Measurements from ENCODE around the gene ACYP2. TPM values are rescaled to one million over a fixed set of nuclear protein-coding genes. Genes with fewer than 3 reads are reported as not detected.
"Not testable (repeated sequence)": the region's sequence is repeated elsewhere in the genome, so short reads cannot be mapped to it uniquely, and the experiment has no call there.

The ACYP2 gene
- total RNA-seq, 3 donors from 2014 or later, result 4.3 to 5.1 (median 5.1) TPM

- Mint-ChIP-seq H3K9me3 (no peaks in the 10 kb centered on the region), H3K27me3 (ENCODE audit: low read depth) (no peaks in the 10 kb centered on the region), H3K4me1 (ENCODE audit: low read depth) (peaks cover 11% of the 10 kb centered on the region), H3K4me3 (no peak overlapping the region), H3K36me3 (ENCODE audit: insufficient read depth) (peaks cover 11% of the 10 kb centered on the region)
- DNase-seq, result no peak
- ATAC-seq, result no peak
Measured at GRCh38 chr2:54271843-54272627, 156.6 kb downstream of the ACYP2 start.

GRCh38 chr2:54274781-54275242 is 159.4 kb downstream of the ACYP2 start:
- no peak for ATAC-seq
- Mint-ChIP-seq H3K9me3 (no peaks in the 10 kb centered on the region), H3K4me1 (ENCODE audit: low read depth) (peaks cover 11% of the 10 kb centered on the region), H3K4me3 (no peak overlapping the region), H3K36me3 (ENCODE audit: insufficient read depth) (peaks cover 11% of the 10 kb centered on the region), H3K27me3 (ENCODE audit: low read depth) (no peaks in the 10 kb centered on the region)
- no peak for DNase-seq

- Mint-ChIP-seq H3K4me3 (no peak overlapping the region), H3K4me1 (ENCODE audit: low read depth) (peaks cover 11% of the 10 kb centered on the region), H3K36me3 (ENCODE audit: insufficient read depth) (peaks cover 11% of the 10 kb centered on the region), H3K27me3 (ENCODE audit: low read depth) (no peaks in the 10 kb centered on the region), H3K9me3 (no peaks in the 10 kb centered on the region)
- DNase-seq (no peak), ATAC-seq (no peak)
Measured at GRCh38 chr2:54275541-54275940, 160.1 kb downstream of the ACYP2 start.

- no peaks in the 10 kb centered on the region for H3K27me3 Mint-ChIP-seq (ENCODE audit: low read depth)
- DNase-seq (no peak), ATAC-seq (no peak)
- H3K4me3 Mint-ChIP-seq, result no peak overlapping the region
- peaks cover 5% of the 10 kb centered on the region for H3K4me1 Mint-ChIP-seq (ENCODE audit: low read depth)
- H3K9me3 Mint-ChIP-seq, result no peaks in the 10 kb centered on the region
- peaks cover under 1% of the 10 kb centered on the region for H3K36me3 Mint-ChIP-seq (ENCODE audit: insufficient read depth)
Measured at GRCh38 chr2:54279385-54279784, 164.0 kb downstream of the ACYP2 start.

DNA sequence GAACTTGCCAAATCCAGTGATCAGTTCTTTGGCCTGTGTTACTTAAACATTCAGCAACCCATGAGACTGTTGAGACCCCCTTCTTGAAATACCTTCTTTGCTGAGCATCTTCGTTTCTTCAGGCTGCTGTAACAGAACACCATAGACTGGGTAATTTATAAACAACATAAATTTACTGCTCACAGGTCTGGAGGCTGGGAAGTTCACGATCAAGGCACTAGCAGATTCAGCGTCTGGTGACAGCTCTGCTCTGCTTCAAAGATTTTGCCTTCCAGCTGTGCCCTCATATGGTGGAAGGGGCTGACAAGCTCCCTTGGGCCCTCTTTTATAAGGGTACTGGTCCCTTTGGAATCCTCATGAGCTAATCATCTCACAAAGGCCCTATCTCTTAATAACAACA is 169.4 kb downstream of the ACYP2 start:
- H3K4me1 Mint-ChIP-seq (ENCODE audit: low read depth), result peaks cover 5% of the 10 kb centered on the region
- ATAC-seq (no peak), DNase-seq (no peak)
- peaks cover 5% of the 10 kb centered on the region for H3K9me3 Mint-ChIP-seq
- peaks cover 15% of the 10 kb centered on the region for H3K36me3 Mint-ChIP-seq (ENCODE audit: insufficient read depth)
- H3K4me3 Mint-ChIP-seq, result no peak overlapping the region
- no peaks in the 10 kb centered on the region for H3K27me3 Mint-ChIP-seq (ENCODE audit: low read depth)

DNA sequence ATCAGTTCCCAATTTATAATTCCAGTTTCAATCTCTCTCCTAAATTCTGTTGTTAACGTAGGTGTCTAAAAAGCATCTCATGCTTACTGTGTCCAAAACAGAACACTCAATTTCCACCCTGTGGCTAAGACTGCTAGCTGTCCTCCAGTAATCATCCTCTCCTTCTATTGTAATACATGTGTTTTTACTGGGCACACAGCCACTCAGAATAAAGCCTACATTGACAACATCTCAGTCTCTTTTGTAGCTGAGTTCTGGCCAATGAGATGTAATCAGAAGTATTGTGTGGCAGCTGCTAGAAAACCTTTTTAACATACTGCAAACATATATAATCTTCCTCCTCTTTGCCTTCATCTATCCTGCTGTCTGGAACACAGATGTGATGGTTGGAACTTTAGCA is 170.0 kb downstream of the ACYP2 start:
- ATAC-seq (no peak), DNase-seq (no peak)
- peaks cover 5% of the 10 kb centered on the region for H3K4me1 Mint-ChIP-seq (ENCODE audit: low read depth)
- peaks cover 15% of the 10 kb centered on the region for H3K36me3 Mint-ChIP-seq (ENCODE audit: insufficient read depth)
- H3K27me3 Mint-ChIP-seq (ENCODE audit: low read depth), result no peaks in the 10 kb centered on the region
- peaks cover 5% of the 10 kb centered on the region for H3K9me3 Mint-ChIP-seq
- H3K4me3 Mint-ChIP-seq, result no peak overlapping the region

GRCh38 chr2:54287532-54287931 is 172.1 kb downstream of the ACYP2 start:
- ATAC-seq (no peak), DNase-seq (no peak)
- Mint-ChIP-seq H3K4me1 (ENCODE audit: low read depth) (peaks cover 1% of the 10 kb centered on the region), H3K36me3 (ENCODE audit: insufficient read depth) (peaks cover 15% of the 10 kb centered on the region), H3K4me3 (no peak overlapping the region), H3K9me3 (peaks cover 5% of the 10 kb centered on the region), H3K27me3 (ENCODE audit: low read depth) (no peaks in the 10 kb centered on the region)

GRCh38 chr2:54289917-54290316 is 174.5 kb downstream of the ACYP2 start:
- DNase-seq (no peak), ATAC-seq (no peak)
- peaks cover 11% of the 10 kb centered on the region for H3K36me3 Mint-ChIP-seq (ENCODE audit: insufficient read depth)
- H3K27me3 Mint-ChIP-seq (ENCODE audit: low read depth), result no peaks in the 10 kb centered on the region
- peaks cover 5% of the 10 kb centered on the region for H3K9me3 Mint-ChIP-seq
- no peaks in the 10 kb centered on the region for H3K4me1 Mint-ChIP-seq (ENCODE audit: low read depth)
- no peak overlapping the region for H3K4me3 Mint-ChIP-seq

GRCh38 chr2:54290356-54291025 is 175.1 kb downstream of the ACYP2 start:
- Mint-ChIP-seq H3K27me3 (ENCODE audit: low read depth) (no peaks in the 10 kb centered on the region), H3K4me3 (no peak overlapping the region), H3K4me1 (ENCODE audit: low read depth) (no peaks in the 10 kb centered on the region), H3K9me3 (peaks cover 3% of the 10 kb centered on the region), H3K36me3 (ENCODE audit: insufficient read depth) (peaks cover 7% of the 10 kb centered on the region)
- ATAC-seq (no peak), DNase-seq (no peak)

DNA sequence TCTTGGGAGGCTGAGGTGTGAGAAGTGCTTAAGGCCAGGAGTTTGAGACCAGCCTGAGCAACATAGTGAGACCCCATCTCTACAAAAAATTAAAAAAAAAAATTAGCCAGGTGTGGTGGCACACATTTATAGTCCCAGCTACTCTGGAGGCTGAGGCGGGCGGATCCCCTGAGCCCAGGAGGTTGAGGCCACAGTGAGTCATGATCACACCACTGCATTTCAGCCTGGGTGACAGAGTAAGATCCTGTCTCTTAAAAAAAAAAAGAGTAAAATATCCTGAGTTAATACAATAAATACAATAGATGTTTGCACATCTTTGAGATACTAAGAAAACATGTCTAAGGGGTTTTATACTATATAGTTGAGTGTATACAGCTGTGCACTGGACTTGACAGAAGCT is 179.2 kb downstream of the ACYP2 start:
- H3K4me3 Mint-ChIP-seq; H3K36me3 Mint-ChIP-seq (ENCODE audit: insufficient read depth); H3K4me1 Mint-ChIP-seq (ENCODE audit: low read depth); H3K9me3 Mint-ChIP-seq; DNase-seq; ATAC-seq; H3K27me3 Mint-ChIP-seq (ENCODE audit: low read depth): not testable (repeated sequence)

- no peaks in the 10 kb centered on the region for H3K36me3 Mint-ChIP-seq (ENCODE audit: insufficient read depth)
- ATAC-seq (no peak), DNase-seq (no peak)
- H3K27me3 Mint-ChIP-seq (ENCODE audit: low read depth), result no peaks in the 10 kb centered on the region
- no peaks in the 10 kb centered on the region for H3K4me1 Mint-ChIP-seq (ENCODE audit: low read depth)
- no peaks in the 10 kb centered on the region for H3K9me3 Mint-ChIP-seq
- no peak overlapping the region for H3K4me3 Mint-ChIP-seq
Measured at GRCh38 chr2:54295911-54296310, 180.5 kb downstream of the ACYP2 start.

DNA sequence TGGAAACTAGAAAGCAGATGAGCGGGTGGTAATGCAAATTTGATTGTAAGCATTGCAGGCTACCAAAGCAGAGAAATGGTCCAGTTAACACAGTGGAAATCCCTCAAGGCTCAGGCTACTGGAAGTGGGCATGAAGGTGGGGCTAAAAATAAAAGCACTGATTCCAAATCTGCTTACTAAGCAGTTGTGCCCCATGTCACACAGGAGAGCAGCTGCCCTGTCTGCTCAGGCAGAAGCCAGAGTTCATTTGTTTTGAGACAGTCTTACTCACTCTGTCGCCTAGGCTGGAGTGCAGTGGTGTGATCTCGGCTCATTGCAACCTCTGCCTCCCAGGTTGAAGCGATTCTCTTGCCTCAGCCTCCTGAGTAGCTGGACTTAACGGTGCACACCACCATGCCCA is 183.1 kb downstream of the ACYP2 start:
- no peaks in the 10 kb centered on the region for H3K27me3 Mint-ChIP-seq (ENCODE audit: low read depth)
- DNase-seq (no peak), ATAC-seq (no peak)
- H3K4me1 Mint-ChIP-seq (ENCODE audit: low read depth), result no peaks in the 10 kb centered on the region
- H3K36me3 Mint-ChIP-seq (ENCODE audit: insufficient read depth), result no peaks in the 10 kb centered on the region
- no peak overlapping the region for H3K4me3 Mint-ChIP-seq
- no peaks in the 10 kb centered on the region for H3K9me3 Mint-ChIP-seq

DNA sequence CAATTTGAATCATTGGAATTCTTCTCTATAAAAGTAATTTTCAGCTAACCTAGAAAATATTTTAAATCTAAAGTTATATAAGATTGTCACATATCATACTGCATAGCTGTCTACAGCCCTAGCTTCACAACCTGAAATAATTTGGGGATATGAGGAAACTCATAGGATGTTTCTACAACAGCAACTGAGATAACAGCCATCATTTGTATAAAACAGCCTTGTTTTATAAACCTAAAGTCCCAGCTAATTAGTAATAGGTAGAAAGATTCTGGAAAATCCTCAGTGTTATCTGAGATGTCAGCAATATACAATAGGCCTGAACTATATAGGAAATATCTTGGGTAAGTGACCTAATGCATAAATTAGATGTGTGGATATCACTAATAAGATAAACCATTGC is 188.2 kb downstream of the ACYP2 start:
- ATAC-seq (no peak), DNase-seq (no peak)
- Mint-ChIP-seq H3K36me3 (ENCODE audit: insufficient read depth) (no peaks in the 10 kb centered on the region), H3K27me3 (ENCODE audit: low read depth) (no peaks in the 10 kb centered on the region), H3K4me1 (ENCODE audit: low read depth) (no peaks in the 10 kb centered on the region), H3K9me3 (no peaks in the 10 kb centered on the region), H3K4me3 (no peak overlapping the region)

GRCh38 chr2:54306556-54306955 is 191.1 kb downstream of the ACYP2 start:
- no peaks in the 10 kb centered on the region for H3K36me3 Mint-ChIP-seq (ENCODE audit: insufficient read depth)
- ATAC-seq (no peak), DNase-seq (no peak)
- H3K4me1 Mint-ChIP-seq (ENCODE audit: low read depth), result no peaks in the 10 kb centered on the region
- H3K9me3 Mint-ChIP-seq, result no peaks in the 10 kb centered on the region
- H3K27me3 Mint-ChIP-seq (ENCODE audit: low read depth), result peaks cover 1% of the 10 kb centered on the region
- no peak overlapping the region for H3K4me3 Mint-ChIP-seq

- H3K9me3 Mint-ChIP-seq, result no peaks in the 10 kb centered on the region
- no peak overlapping the region for H3K4me3 Mint-ChIP-seq
- no peak for DNase-seq
- no peak for ATAC-seq
- H3K4me1 Mint-ChIP-seq (ENCODE audit: low read depth), result no peaks in the 10 kb centered on the region
- H3K27me3 Mint-ChIP-seq (ENCODE audit: low read depth), result peaks cover 3% of the 10 kb centered on the region
- H3K36me3 Mint-ChIP-seq (ENCODE audit: insufficient read depth), result no peaks in the 10 kb centered on the region
Measured at GRCh38 chr2:54308186-54308585, 192.8 kb downstream of the ACYP2 start.

Measured in activated T-cell treated with anti-CD3 and anti-CD28 coated beads, Interleukin-2, amount 50 U/mL, for 4 hours (primary cell).